Testis (tissue), 2 donors: ENCODE results near the gene CNTN6.

Experiments used
- CTCF ChIP-seq, 3 experiments: fragments of 450-650 bp in 2 of 3; fragments of 200-600 bp in 1 of 3; sonication (generic) in 1 of 3; IDR thresholded peaks; one replicate each; pipeline ENCODE4 v1.5.1; 2016 to 2019; ENCODE audit warnings: antibody characterized with exemption in 3 of 3, mild to moderate bottlenecking in 2 of 3, moderate library complexity in 1 of 3
- POLR2A ChIP-seq: fragments of 450-650 bp; IDR thresholded peaks from one replicate; pipeline ENCODE4 v1.6.1; 2017; ENCODE audit warnings: antibody characterized with exemption, mild to moderate bottlenecking, moderate library complexity

GRCh38 chr3:1190569-1190968 lies 97.7 kb downstream of the CNTN6 start:
- TF ChIP-seq CTCF (IDR thresholded peaks at IDR 0.05) (no peak), POLR2A (no peak)
